ENCODE measurements around the gene SRP19. TPM values are rescaled to one million over a fixed set of nuclear protein-coding genes. Genes with fewer than 3 reads are reported as not detected.
A peak's percentile ranks its signal among the peaks of the same experiment; 100 is the strongest.

The SRP19 gene
- polyA plus RNA-seq, 3 donors = 18.6 to 87.4 (median 71.9) TPM

- WGBS (ENCODE audit: insufficient coverage) = 100% methylated on average over 2 of the region's 13 CpGs
- no peak overlapping the region for H3K9ac ChIP-seq (ENCODE audit: insufficient read depth, low read length, poor library complexity, severe bottlenecking)
- no peaks in the 10 kb centered on the region for H3K27me3 ChIP-seq (ENCODE audit: control insufficient read depth in 2 of 2, insufficient read depth in 2 of 2, low read length in 2 of 2)
- Mint-ChIP-seq H3K27ac (peak overlapping the region in 3 of 7 donors; percentile 34 to 85 (median 70)), H3K27me3 (ENCODE audit: low read depth in 3 of 3) (no peaks in the 10 kb centered on the region), H3K4me3 (no peak overlapping the region), H3K9me3 (no peaks in the 10 kb centered on the region), H3K36me3 (peaks cover 44 to 75% of the 10 kb centered on the region in 2 donors), H3K4me1 (peaks cover 4% of the 10 kb centered on the region)
- H3K4me3 ChIP-seq (replicated peaks in 1 of 3; ENCODE audit: low read depth in 2 of 3, low read length in 3 of 3) = no peak overlapping the region
- no peak overlapping the region for H3K4me2 ChIP-seq (replicated peaks; ENCODE audit: extremely low read depth, low read length, poor library complexity, severe bottlenecking)
- peaks cover 100% of the 10 kb centered on the region for H4K20me1 ChIP-seq (ENCODE audit: insufficient read depth, low read length)
- H3K27ac ChIP-seq (ENCODE audit: low read depth in 1 of 2, low read length in 2 of 2) = no peak overlapping the region
- no peak for DNase-seq
- H3K79me2 ChIP-seq (ENCODE audit: insufficient read depth, low read length) = peaks cover 86% of the 10 kb centered on the region
- no peaks in the 10 kb centered on the region for H3K4me1 ChIP-seq (ENCODE audit: control insufficient read depth in 1 of 2, insufficient read depth in 2 of 2, low read length in 2 of 2)
- H3K36me3 ChIP-seq (replicated peaks in 1 of 2; ENCODE audit: control insufficient read depth in 1 of 2, insufficient read depth in 2 of 2, low read length in 2 of 2) = peaks cover 58 to 97% of the 10 kb centered on the region in 2 donors
- H2AFZ ChIP-seq (ENCODE audit: insufficient read depth, low read depth, low read length, poor library complexity, severe bottlenecking) = no peak overlapping the region
- intact Hi-C loops (cut with micrococcal nuclease) = no loop called here
- no peaks in the 10 kb centered on the region for H3K9me3 ChIP-seq (replicated peaks in 1 of 2; ENCODE audit: control insufficient read depth in 1 of 2, insufficient read depth in 1 of 2, low read length in 2 of 2)
- TF ChIP-seq, protein P1, sequence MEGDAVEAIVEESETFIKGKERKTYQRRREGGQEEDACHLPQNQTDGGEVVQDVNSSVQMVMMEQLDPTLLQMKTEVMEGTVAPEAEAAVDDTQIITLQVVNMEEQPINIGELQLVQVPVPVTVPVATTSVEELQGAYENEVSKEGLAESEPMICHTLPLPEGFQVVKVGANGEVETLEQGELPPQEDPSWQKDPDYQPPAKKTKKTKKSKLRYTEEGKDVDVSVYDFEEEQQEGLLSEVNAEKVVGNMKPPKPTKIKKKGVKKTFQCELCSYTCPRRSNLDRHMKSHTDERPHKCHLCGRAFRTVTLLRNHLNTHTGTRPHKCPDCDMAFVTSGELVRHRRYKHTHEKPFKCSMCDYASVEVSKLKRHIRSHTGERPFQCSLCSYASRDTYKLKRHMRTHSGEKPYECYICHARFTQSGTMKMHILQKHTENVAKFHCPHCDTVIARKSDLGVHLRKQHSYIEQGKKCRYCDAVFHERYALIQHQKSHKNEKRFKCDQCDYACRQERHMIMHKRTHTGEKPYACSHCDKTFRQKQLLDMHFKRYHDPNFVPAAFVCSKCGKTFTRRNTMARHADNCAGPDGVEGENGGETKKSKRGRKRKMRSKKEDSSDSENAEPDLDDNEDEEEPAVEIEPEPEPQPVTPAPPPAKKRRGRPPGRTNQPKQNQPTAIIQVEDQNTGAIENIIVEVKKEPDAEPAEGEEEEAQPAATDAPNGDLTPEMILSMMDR (IDR thresholded peaks at IDR 0.05) = no peak
These were observed 31.7 kb downstream of the SRP19 start for GRCh38 chr5:112892776-112893175.

GRCh38 chr5:112895682-112896081, 34.6 kb downstream of the SRP19 start:
- Mint-ChIP-seq H3K4me3 (no peak overlapping the region), H3K9me3 (no peaks in the 10 kb centered on the region), H3K27me3 (ENCODE audit: low read depth in 3 of 3) (no peaks in the 10 kb centered on the region), H3K4me1 (peaks cover 4% of the 10 kb centered on the region), H3K27ac (peak overlapping the region in 2 of 7 donors; percentile 32 to 61), H3K36me3 (peaks cover 56 to 82% of the 10 kb centered on the region in 2 donors)
- H3K4me1 ChIP-seq (ENCODE audit: control insufficient read depth in 1 of 2, insufficient read depth in 2 of 2, low read length in 2 of 2) = no peaks in the 10 kb centered on the region
- H3K4me2 ChIP-seq (replicated peaks; ENCODE audit: extremely low read depth, low read length, poor library complexity, severe bottlenecking) = no peak overlapping the region
- no peak overlapping the region for H3K9ac ChIP-seq (ENCODE audit: insufficient read depth, low read length, poor library complexity, severe bottlenecking)
- no CpG with 5 or more reads among the region's 3 CpGs for WGBS (ENCODE audit: insufficient coverage)
- H3K79me2 ChIP-seq (ENCODE audit: insufficient read depth, low read length) = peaks cover 79% of the 10 kb centered on the region
- H3K27ac ChIP-seq (ENCODE audit: low read depth in 1 of 2, low read length in 2 of 2) = peak overlapping the region in 1 of 2 donors; percentile 11
- no peak overlapping the region for H3K4me3 ChIP-seq (replicated peaks in 1 of 3; ENCODE audit: low read depth in 2 of 3, low read length in 3 of 3)
- no peaks in the 10 kb centered on the region for H3K9me3 ChIP-seq (replicated peaks in 1 of 2; ENCODE audit: control insufficient read depth in 1 of 2, insufficient read depth in 1 of 2, low read length in 2 of 2)
- H4K20me1 ChIP-seq (ENCODE audit: insufficient read depth, low read length) = peaks cover 99% of the 10 kb centered on the region
- intact Hi-C loops (cut with micrococcal nuclease) = no loop called here
- H3K36me3 ChIP-seq (replicated peaks in 1 of 2; ENCODE audit: control insufficient read depth in 1 of 2, insufficient read depth in 2 of 2, low read length in 2 of 2) = peaks cover 65 to 100% of the 10 kb centered on the region in 2 donors
- DNase-seq = no peak
- no peaks in the 10 kb centered on the region for H3K27me3 ChIP-seq (ENCODE audit: control insufficient read depth in 2 of 2, insufficient read depth in 2 of 2, low read length in 2 of 2)
- H2AFZ ChIP-seq (ENCODE audit: insufficient read depth, low read depth, low read length, poor library complexity, severe bottlenecking) = no peak overlapping the region
- TF ChIP-seq, protein P1 (IDR thresholded peaks at IDR 0.05) = no peak

Data from CD14-positive monocyte (primary cell).